ENCODE data around the gene IL17RE. TPM values are rescaled to one million over a fixed set of nuclear protein-coding genes. Genes with fewer than 3 reads are reported as not detected.

Gene IL17RE
- total and polyA plus RNA-seq, 2 of the 13 experiments (the other 11 are each of a cell fraction or from before 2014, with no cell fraction given): 14.5 to 24.1 TPM

GRCh38 chr3:9946112-9947024, 43.7 kb downstream of the IL17RE start (continued):
- TF ChIP-seq MATR3 (CRISPR knock-in tag; IDR thresholded peaks at IDR 0.05) (no peak), ZNF121 (CRISPR knock-in tag; IDR thresholded peaks at IDR 0.05) (peak; percentile 85), ZNF205 (CRISPR knock-in tag; IDR thresholded peaks at IDR 0.05) (peak; percentile 59; the same call in 1 of the 2 replicates), ZBTB14 (CRISPR knock-in tag; IDR thresholded peaks at IDR 0.05) (peak; percentile 87), RORA (CRISPR knock-in tag; IDR thresholded peaks at IDR 0.05) (0 out of 2 replicates have a peak, but pooled peaks have one; percentile 79), ZNF607 (CRISPR knock-in tag; IDR thresholded peaks at IDR 0.05; ENCODE audit: borderline replicate concordance) (peak; percentile 86), CTCF (CRISPR knock-in tag; IDR thresholded peaks at IDR 0.05) (peak; percentile 88), GATAD1 (CRISPR knock-in tag; IDR thresholded peaks at IDR 0.05) (peak; percentile 84), TBX3 (IDR thresholded peaks at IDR 0.05; ENCODE audit: borderline replicate concordance) (no peak), HNRNPK (IDR thresholded peaks at IDR 0.05; ENCODE audit: low read depth, low read length, poor library complexity, severe bottlenecking) (peak; percentile 42), ZNF749 (CRISPR knock-in tag; IDR thresholded peaks at IDR 0.05; ENCODE audit: borderline replicate concordance) (no peak; the same call in 1 of the 2 replicates)
- TF ChIP-seq, protein P1, sequence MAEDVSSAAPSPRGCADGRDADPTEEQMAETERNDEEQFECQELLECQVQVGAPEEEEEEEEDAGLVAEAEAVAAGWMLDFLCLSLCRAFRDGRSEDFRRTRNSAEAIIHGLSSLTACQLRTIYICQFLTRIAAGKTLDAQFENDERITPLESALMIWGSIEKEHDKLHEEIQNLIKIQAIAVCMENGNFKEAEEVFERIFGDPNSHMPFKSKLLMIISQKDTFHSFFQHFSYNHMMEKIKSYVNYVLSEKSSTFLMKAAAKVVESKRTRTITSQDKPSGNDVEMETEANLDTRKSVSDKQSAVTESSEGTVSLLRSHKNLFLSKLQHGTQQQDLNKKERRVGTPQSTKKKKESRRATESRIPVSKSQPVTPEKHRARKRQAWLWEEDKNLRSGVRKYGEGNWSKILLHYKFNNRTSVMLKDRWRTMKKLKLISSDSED (CRISPR knock-in tag; IDR thresholded peaks at IDR 0.05): peak; percentile 56; the same call in 1 of the 2 replicates
- TF ChIP-seq, protein P2, sequence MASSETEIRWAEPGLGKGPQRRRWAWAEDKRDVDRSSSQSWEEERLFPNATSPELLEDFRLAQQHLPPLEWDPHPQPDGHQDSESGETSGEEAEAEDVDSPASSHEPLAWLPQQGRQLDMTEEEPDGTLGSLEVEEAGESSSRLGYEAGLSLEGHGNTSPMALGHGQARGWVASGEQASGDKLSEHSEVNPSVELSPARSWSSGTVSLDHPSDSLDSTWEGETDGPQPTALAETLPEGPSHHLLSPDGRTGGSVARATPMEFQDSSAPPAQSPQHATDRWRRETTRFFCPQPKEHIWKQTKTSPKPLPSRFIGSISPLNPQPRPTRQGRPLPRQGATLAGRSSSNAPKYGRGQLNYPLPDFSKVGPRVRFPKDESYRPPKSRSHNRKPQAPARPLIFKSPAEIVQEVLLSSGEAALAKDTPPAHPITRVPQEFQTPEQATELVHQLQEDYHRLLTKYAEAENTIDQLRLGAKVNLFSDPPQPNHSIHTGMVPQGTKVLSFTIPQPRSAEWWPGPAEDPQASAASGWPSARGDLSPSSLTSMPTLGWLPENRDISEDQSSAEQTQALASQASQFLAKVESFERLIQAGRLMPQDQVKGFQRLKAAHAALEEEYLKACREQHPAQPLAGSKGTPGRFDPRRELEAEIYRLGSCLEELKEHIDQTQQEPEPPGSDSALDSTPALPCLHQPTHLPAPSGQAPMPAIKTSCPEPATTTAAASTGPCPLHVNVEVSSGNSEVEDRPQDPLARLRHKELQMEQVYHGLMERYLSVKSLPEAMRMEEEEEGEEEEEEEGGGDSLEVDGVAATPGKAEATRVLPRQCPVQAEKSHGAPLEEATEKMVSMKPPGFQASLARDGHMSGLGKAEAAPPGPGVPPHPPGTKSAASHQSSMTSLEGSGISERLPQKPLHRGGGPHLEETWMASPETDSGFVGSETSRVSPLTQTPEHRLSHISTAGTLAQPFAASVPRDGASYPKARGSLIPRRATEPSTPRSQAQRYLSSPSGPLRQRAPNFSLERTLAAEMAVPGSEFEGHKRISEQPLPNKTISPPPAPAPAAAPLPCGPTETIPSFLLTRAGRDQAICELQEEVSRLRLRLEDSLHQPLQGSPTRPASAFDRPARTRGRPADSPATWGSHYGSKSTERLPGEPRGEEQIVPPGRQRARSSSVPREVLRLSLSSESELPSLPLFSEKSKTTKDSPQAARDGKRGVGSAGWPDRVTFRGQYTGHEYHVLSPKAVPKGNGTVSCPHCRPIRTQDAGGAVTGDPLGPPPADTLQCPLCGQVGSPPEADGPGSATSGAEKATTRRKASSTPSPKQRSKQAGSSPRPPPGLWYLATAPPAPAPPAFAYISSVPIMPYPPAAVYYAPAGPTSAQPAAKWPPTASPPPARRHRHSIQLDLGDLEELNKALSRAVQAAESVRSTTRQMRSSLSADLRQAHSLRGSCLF (CRISPR knock-in tag; IDR thresholded peaks at IDR 0.05; ENCODE audit: borderline replicate concordance): no peak
- TF ChIP-seq, protein P3, sequence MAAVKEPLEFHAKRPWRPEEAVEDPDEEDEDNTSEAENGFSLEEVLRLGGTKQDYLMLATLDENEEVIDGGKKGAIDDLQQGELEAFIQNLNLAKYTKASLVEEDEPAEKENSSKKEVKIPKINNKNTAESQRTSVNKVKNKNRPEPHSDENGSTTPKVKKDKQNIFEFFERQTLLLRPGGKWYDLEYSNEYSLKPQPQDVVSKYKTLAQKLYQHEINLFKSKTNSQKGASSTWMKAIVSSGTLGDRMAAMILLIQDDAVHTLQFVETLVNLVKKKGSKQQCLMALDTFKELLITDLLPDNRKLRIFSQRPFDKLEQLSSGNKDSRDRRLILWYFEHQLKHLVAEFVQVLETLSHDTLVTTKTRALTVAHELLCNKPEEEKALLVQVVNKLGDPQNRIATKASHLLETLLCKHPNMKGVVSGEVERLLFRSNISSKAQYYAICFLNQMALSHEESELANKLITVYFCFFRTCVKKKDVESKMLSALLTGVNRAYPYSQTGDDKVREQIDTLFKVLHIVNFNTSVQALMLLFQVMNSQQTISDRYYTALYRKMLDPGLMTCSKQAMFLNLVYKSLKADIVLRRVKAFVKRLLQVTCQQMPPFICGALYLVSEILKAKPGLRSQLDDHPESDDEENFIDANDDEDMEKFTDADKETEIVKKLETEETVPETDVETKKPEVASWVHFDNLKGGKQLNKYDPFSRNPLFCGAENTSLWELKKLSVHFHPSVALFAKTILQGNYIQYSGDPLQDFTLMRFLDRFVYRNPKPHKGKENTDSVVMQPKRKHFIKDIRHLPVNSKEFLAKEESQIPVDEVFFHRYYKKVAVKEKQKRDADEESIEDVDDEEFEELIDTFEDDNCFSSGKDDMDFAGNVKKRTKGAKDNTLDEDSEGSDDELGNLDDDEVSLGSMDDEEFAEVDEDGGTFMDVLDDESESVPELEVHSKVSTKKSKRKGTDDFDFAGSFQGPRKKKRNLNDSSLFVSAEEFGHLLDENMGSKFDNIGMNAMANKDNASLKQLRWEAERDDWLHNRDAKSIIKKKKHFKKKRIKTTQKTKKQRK (IDR thresholded peaks at IDR 0.05; ENCODE audit: low read length): no peak

Measured in HepG2 (cell line).